Neuronal stem cell (in vitro differentiated cells): ENCODE results near the gene POSTN. TPM values are rescaled to one million over a fixed set of nuclear protein-coding genes. Genes with fewer than 3 reads are reported as not detected.

Source experiments
- DNase-seq: peaks from one replicate; pipeline ENCODE4 v3.0.0-alpha.2; 2013; ENCODE audit warnings: low spot score
- H2AFZ ChIP-seq: one replicate; pipeline ENCODE4 v1.6.1; 2013; ENCODE audit warnings: mild to moderate bottlenecking, low read length, inconsistent platforms
- H2AK5ac ChIP-seq: 2 replicates; pipeline ENCODE4 v1.6.1; 2013; ENCODE audit warnings: low read depth, mild to moderate bottlenecking, inconsistent platforms, low read length, moderate library complexity, mixed read lengths
- H2BK120ac ChIP-seq: 2 replicates; pipeline ENCODE4 v1.6.1; 2013; ENCODE audit warnings: low read depth, mild to moderate bottlenecking, inconsistent platforms, low read length, moderate library complexity, mixed read lengths
- H2BK12ac ChIP-seq: one replicate; pipeline ENCODE4 v1.6.1; 2013; ENCODE audit warnings: low read length, inconsistent platforms
- H2BK15ac ChIP-seq: 2 replicates; pipeline ENCODE4 v1.6.1; 2013; ENCODE audit warnings: mild to moderate bottlenecking, low read length, inconsistent platforms, mixed read lengths
- H2BK5ac ChIP-seq: one replicate; pipeline ENCODE4 v1.6.1; 2013; ENCODE audit warnings: inconsistent platforms, mild to moderate bottlenecking, low read length, moderate library complexity
- H3K14ac ChIP-seq: one replicate; pipeline ENCODE4 v1.6.1; 2013; ENCODE audit warnings: low read length, inconsistent platforms
- H3K18ac ChIP-seq: 2 replicates; pipeline ENCODE4 v1.6.1; 2013; ENCODE audit warnings: low read length, inconsistent platforms
- H3K23ac ChIP-seq: 2 replicates; pipeline ENCODE4 v1.6.1; 2013; ENCODE audit warnings: low read depth, mild to moderate bottlenecking, mixed read lengths, low read length, inconsistent platforms; ENCODE audit not compliant: poor library complexity
- H3K27ac ChIP-seq: replicated peaks from 3 replicates; pipeline ENCODE4 v1.5.1; 2013; ENCODE audit warnings: low read length, inconsistent platforms
- H3K27me3 ChIP-seq, 3 experiments: 2 replicates each; pipeline ENCODE4 v1.6.1; 2013; ENCODE audit warnings: low read length in 3 of 3, mild to moderate bottlenecking in 2 of 3, inconsistent platforms in 1 of 3, low read depth in 1 of 3, mixed read lengths in 1 of 3, moderate library complexity in 1 of 3; ENCODE audit not compliant: control insufficient read depth in 3 of 3, insufficient read depth in 3 of 3
- H3K36me3 ChIP-seq, 2 donors: replicated peaks in 1 of 2; 2 replicates each; pipeline ENCODE4 v1.6.1; 2013; ENCODE audit warnings: low read length in 2 of 2; ENCODE audit not compliant: control insufficient read depth in 2 of 2, insufficient read depth in 2 of 2
- H3K4ac ChIP-seq: 2 replicates; pipeline ENCODE4 v1.6.1; 2013; ENCODE audit warnings: inconsistent platforms, mild to moderate bottlenecking, low read length, moderate library complexity
- H3K4me1 ChIP-seq, 2 donors: 1 replicate in 1 of 2; 2 replicates in 1 of 2; pipeline ENCODE4 v1.6.1; 2013; ENCODE audit warnings: low read length in 2 of 2, low read depth in 1 of 2; ENCODE audit not compliant: control insufficient read depth in 2 of 2, insufficient read depth in 1 of 2
- H3K4me2 ChIP-seq: one replicate; pipeline ENCODE4 v1.6.1; 2013; ENCODE audit warnings: mild to moderate bottlenecking, low read length, inconsistent platforms; ENCODE audit not compliant: insufficient read depth, poor library complexity, severe bottlenecking
- H3K4me3 ChIP-seq, 2 donors: 2 replicates each; pipeline ENCODE4 v1.5.1; 2013; ENCODE audit warnings: low read length in 2 of 2, mild to moderate bottlenecking in 2 of 2, inconsistent platforms in 1 of 2, moderate library complexity in 1 of 2
- H3K79me1 ChIP-seq: one replicate; pipeline ENCODE4 v1.6.1; 2013; ENCODE audit warnings: low read depth, mild to moderate bottlenecking, inconsistent platforms, low read length, moderate library complexity
- H3K9ac ChIP-seq: one replicate; pipeline ENCODE4 v1.6.1; 2013; ENCODE audit warnings: mild to moderate bottlenecking, low read depth, low read length, inconsistent platforms; ENCODE audit not compliant: poor library complexity
- H3K9me3 ChIP-seq, 2 donors: replicated peaks in 1 of 2; 2 replicates each; pipeline versions ENCODE3 to v1.6.1; 2013; ENCODE audit warnings: low read length in 2 of 2, mild to moderate bottlenecking in 2 of 2, inconsistent platforms in 1 of 2, low read depth in 1 of 2, mixed read lengths in 1 of 2, moderate library complexity in 1 of 2; ENCODE audit not compliant: control insufficient read depth in 2 of 2, insufficient read depth in 1 of 2
- H4K8ac ChIP-seq: one replicate; pipeline ENCODE4 v1.6.1; 2013; ENCODE audit warnings: low read depth, mild to moderate bottlenecking, inconsistent platforms, low read length, moderate library complexity
- H4K91ac ChIP-seq: one replicate; pipeline ENCODE4 v1.6.1; 2013; ENCODE audit warnings: low read length, low read depth, mild to moderate bottlenecking, inconsistent platforms; ENCODE audit not compliant: poor library complexity
- WGBS, 2 donors: extraction: QIAGEN DNeasy Blood & Tissue Kit; methylation state at CpG; one replicate each; pipeline ENCODE4 v1.1.7; 2013; ENCODE audit warnings: missing lambda C conversion rate in 2 of 2, mixed read lengths in 1 of 2; ENCODE audit not compliant: insufficient read length in 2 of 2, insufficient replicate concordance in 1 of 2; ENCODE audit errors: extremely low coverage in 2 of 2; 5-methylcytosine and 5-hydroxymethylcytosine counted together
- polyA plus RNA-seq, 2 experiments: library from polyadenylated mRNA; stranded (reverse); fragments of 200-250 nt; gene quantifications; one replicate each; pipeline ENCODE4 v1.2.3, GENCODE V29; 2013

The POSTN gene
- not detected for polyA plus RNA-seq (2013, experiment 1 of 2)
- polyA plus RNA-seq (2013, experiment 2 of 2), result not detected

GRCh38 chr13:37598597-37598996 lies at the start of gene POSTN:
Gene POSTN, minus strand, starts transcription at chr13:37598768. Its CDS starts 42 bp downstream, at chr13:37598726.
- no peak within 1 kb of the TSS for H3K4me2 ChIP-seq
- no peaks in the 10 kb centered on the region for H3K79me1 ChIP-seq
- no peak within 1 kb of the TSS for H2BK12ac ChIP-seq
- H2BK120ac ChIP-seq, result no peak within 1 kb of the TSS
- no peak within 1 kb of the TSS for H3K9ac ChIP-seq
- H3K4ac ChIP-seq, result no peak within 1 kb of the TSS
- H3K27ac ChIP-seq, result no peak within 1 kb of the TSS
- H2AK5ac ChIP-seq, result no peak within 1 kb of the TSS
- H3K36me3 ChIP-seq, result no peaks in the 10 kb centered on the region
- H4K8ac ChIP-seq, result no peak within 1 kb of the TSS
- H2AFZ ChIP-seq, result no peak within 1 kb of the TSS
- H2BK15ac ChIP-seq, result no peak within 1 kb of the TSS
- no peak within 1 kb of the TSS for H2BK5ac ChIP-seq
- no peak within 1 kb of the TSS for H3K4me3 ChIP-seq
- no peak within 1 kb of the TSS for H4K91ac ChIP-seq
- no peak within 1 kb of the TSS for H3K18ac ChIP-seq
- H3K14ac ChIP-seq, result no peak within 1 kb of the TSS
- no peaks in the 10 kb centered on the region for H3K27me3 ChIP-seq
- DNase-seq, result no peak
- no CpG with 5 or more reads among the region's 6 CpGs for WGBS, 2 donors
- H3K23ac ChIP-seq, result no peak within 1 kb of the TSS
- H3K4me1 ChIP-seq, result peaks cover 0 to 10% of the 10 kb centered on the region in 2 donors
- no peaks in the 10 kb centered on the region for H3K9me3 ChIP-seq

GRCh38 chr13:37647031-37647650 lies 48.6 kb upstream of the POSTN start:
- DNase-seq, result peak; percentile 21
- Histone ChIP-seq H3K14ac (no peak overlapping the region), H2BK12ac (no peak overlapping the region), H4K91ac (no peak overlapping the region), H2BK5ac (no peak overlapping the region), H3K9ac (no peak overlapping the region), H3K23ac (no peak overlapping the region), H3K4me2 (no peak overlapping the region), H3K36me3 (no peaks in the 10 kb centered on the region), H3K4me3 (peak overlapping the region in 1 of 2 donors; percentile 6), H2AFZ (peak overlapping the region; percentile 60), H3K4ac (no peak overlapping the region), H2AK5ac (no peak overlapping the region), H3K18ac (no peak overlapping the region), H4K8ac (no peak overlapping the region), H2BK15ac (no peak overlapping the region), H3K27ac (peak overlapping the region; percentile 79), H3K79me1 (no peaks in the 10 kb centered on the region), H3K9me3 (peaks cover 0 to 3% of the 10 kb centered on the region in 2 donors), H3K4me1 (peaks cover 4 to 22% of the 10 kb centered on the region in 2 donors), H3K27me3 (no peaks in the 10 kb centered on the region), H2BK120ac (no peak overlapping the region)
- WGBS, 2 donors, result no CpG with 5 or more reads among the region's 5 CpGs

GRCh38 chr13:37646531-37646930 lies 48.0 kb upstream of the POSTN start:
- no peak overlapping the region for H3K4ac ChIP-seq
- no peak overlapping the region for H2BK12ac ChIP-seq
- H3K9ac ChIP-seq, result no peak overlapping the region
- H3K79me1 ChIP-seq, result no peaks in the 10 kb centered on the region
- H3K4me1 ChIP-seq, result peaks cover 4 to 24% of the 10 kb centered on the region in 2 donors
- no peak overlapping the region for H3K23ac ChIP-seq
- H3K9me3 ChIP-seq, result peaks cover 0 to 3% of the 10 kb centered on the region in 2 donors
- H4K8ac ChIP-seq, result no peak overlapping the region
- H2BK5ac ChIP-seq, result no peak overlapping the region
- H4K91ac ChIP-seq, result no peak overlapping the region
- no peak overlapping the region for H3K4me3 ChIP-seq
- no peak overlapping the region for H2BK15ac ChIP-seq
- H3K18ac ChIP-seq, result no peak overlapping the region
- no peak overlapping the region for H2AK5ac ChIP-seq
- no peak overlapping the region for H2BK120ac ChIP-seq
- no peaks in the 10 kb centered on the region for H3K36me3 ChIP-seq
- H3K27ac ChIP-seq, result no peak overlapping the region
- peak overlapping the region; percentile 60 for H2AFZ ChIP-seq
- no peak overlapping the region for H3K4me2 ChIP-seq
- no peaks in the 10 kb centered on the region for H3K27me3 ChIP-seq
- no peak for DNase-seq
- no CpG with 5 or more reads among the region's 3 CpGs for WGBS, 2 donors
- H3K14ac ChIP-seq, result no peak overlapping the region

DNA sequence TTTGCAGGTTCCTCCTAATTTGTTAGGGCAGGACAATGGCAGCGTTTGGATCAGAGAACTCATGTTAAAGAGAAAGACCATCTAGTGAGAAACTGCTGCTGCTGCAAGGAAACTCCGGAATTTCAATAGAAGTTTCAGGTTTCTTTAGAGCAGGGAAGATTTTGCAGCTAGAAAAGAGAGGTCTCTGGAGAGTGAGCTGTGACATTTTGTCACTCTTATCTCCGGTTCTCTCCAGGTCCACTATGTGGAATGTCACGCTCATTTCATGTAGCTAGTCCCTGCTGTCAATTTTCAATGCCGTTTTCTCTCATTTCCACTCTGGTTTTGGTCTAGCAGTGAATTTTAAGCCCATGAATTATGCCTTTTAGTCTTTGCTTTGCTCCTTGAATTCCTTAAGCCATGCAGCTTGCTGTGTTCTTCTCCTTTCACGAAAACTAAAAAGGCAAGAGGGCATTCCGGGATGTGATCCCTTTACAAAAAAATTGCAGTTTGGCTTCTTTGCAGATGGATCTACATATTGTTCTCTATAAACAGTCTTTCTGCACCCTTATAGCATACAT lies 46.7 kb upstream of the POSTN start:
- no peak overlapping the region for H3K4me2 ChIP-seq
- H3K9ac ChIP-seq, result no peak overlapping the region
- no peak overlapping the region for H2BK15ac ChIP-seq
- H2AFZ ChIP-seq, result peak overlapping the region; percentile 77
- H3K27me3 ChIP-seq, result no peaks in the 10 kb centered on the region
- no peak overlapping the region for H3K4ac ChIP-seq
- H3K4me1 ChIP-seq, result peaks cover 4 to 31% of the 10 kb centered on the region in 2 donors
- no peaks in the 10 kb centered on the region for H3K36me3 ChIP-seq
- DNase-seq, result peak; percentile 9
- no peak overlapping the region for H3K18ac ChIP-seq
- no peaks in the 10 kb centered on the region for H3K79me1 ChIP-seq
- H2BK5ac ChIP-seq, result no peak overlapping the region
- peak overlapping the region; percentile 75 for H3K27ac ChIP-seq
- WGBS, 2 donors, result no CpG with 5 or more reads among the region's 7 CpGs
- H3K23ac ChIP-seq, result no peak overlapping the region
- no peak overlapping the region for H4K91ac ChIP-seq
- no peak overlapping the region for H2AK5ac ChIP-seq
- no peak overlapping the region for H3K14ac ChIP-seq
- H3K4me3 ChIP-seq, result peak overlapping the region in 1 of 2 donors; percentile 17
- H3K9me3 ChIP-seq, result peaks cover 0 to 3% of the 10 kb centered on the region in 2 donors
- H2BK120ac ChIP-seq, result no peak overlapping the region
- no peak overlapping the region for H2BK12ac ChIP-seq
- no peak overlapping the region for H4K8ac ChIP-seq
